HG02798 (cell line): ENCODE results near the gene HTATSF1.
A peak's percentile ranks its signal among the peaks of the same experiment; 100 is the strongest.

Source experiments
- ATAC-seq: cut with Tn5 transposase; IDR thresholded peaks from one replicate; pipeline ENCODE4 v1.9.1; 2021; ENCODE audit warnings: mild to moderate bottlenecking; ENCODE audit not compliant: unreplicated experiment, poor library complexity

Gene HTATSF1

GRCh38 chrX:136496186-136496763 is 1.1 kb upstream of the HTATSF1 start:
- no peak for ATAC-seq

GRCh38 chrX:136496764-136497555 is 432 bp upstream of the HTATSF1 start:
- peak; percentile 85 for ATAC-seq

DNA sequence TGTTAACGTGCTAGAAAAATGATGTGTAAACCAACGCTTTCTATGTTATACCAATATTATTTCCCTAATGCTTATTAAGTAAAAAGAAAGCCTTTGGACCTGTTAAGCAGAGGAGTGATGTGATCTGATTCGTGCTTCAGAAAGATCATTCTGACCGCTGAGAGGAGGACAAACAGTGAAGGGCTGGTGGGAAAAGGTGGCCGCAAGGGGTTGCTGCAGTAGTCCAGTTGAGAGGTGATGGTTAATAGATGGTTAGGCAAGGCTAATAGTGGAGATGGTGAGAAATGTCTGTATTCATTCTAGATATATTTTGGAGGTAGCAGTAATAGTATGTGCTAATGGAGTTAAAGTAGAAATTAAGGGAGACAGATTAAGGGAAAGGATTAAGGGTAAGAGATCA is 21.7 kb downstream of the HTATSF1 start:
- no peak for ATAC-seq

- ATAC-seq: no peak
These were observed 26.4 kb downstream of the HTATSF1 start for GRCh38 chrX:136523770-136524169.

DNA sequence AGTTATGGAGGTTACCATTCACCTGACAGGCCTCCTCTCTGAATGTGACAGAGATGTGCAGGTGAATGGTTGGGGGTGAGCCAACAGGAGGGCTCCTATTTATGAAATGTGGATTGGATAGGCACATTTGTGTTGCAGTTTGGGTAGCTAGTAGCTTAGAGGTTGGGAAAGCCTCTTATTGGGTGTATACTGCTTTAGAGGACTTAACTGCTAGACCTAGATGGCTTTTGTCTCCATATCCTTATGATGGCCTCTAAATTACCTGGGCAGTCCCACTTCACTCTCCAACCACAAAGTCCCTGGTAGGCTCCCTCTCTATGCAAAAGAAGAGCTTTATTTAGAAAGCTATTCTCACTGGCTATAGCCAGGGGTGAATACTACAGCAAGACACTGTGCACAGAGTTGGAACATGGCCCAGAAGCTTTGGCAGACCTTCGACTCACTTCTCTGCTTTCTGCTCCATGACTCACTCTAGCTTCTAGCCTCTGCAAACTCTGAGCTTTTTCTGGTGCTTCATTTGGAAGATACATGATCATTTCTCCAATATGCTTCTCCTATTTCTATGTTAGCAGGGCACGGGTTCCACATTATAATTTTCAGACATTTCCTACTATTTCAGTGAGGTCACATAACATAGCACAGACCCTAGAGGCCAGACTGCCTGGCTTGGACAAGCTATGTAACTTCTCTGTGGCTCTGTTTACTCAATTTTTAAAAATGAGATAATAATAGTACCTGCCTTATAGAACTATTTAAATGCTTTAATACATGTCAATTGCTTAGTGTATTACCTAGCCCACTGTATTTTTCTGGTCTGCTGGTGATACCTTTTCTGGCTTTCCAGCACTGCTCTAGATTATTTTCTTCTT is 28.6 kb downstream of the HTATSF1 start:
- no peak for ATAC-seq

- ATAC-seq: no peak
These were observed 31.4 kb downstream of the HTATSF1 start for GRCh38 chrX:136528645-136529315.

- ATAC-seq: no peak
These were observed 32.4 kb downstream of the HTATSF1 start for GRCh38 chrX:136529795-136530194.

DNA sequence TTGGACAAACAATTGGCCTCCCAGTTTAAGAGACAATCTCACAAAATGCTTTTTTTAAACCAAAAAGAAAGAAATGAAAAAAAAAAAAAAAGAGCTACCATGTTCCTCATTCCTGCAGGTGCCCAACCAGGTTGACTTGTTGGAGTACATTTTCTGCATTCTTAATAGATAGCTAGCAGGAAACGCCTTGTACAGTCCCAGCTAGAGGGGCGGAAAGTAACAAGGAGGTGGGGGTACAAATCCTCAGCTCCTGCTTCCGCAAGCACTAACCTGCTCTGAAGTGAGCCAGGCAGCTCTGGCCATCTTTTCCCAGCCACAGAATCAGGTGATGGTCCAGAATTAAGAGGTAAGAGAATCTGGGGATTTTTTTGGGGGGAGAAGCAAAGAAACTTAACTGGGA is 34.6 kb downstream of the HTATSF1 start, which contains the start of gene VGLL1:
Gene VGLL1 (plus strand): TSS at position 265 of the 400 bp plus-strand sequence. CDS start 3,806 bp downstream, outside the sequence.
- ATAC-seq: no peak

GRCh38 chrX:136534131-136534530 is 36.7 kb downstream of the HTATSF1 start:
- no peak for ATAC-seq

DNA sequence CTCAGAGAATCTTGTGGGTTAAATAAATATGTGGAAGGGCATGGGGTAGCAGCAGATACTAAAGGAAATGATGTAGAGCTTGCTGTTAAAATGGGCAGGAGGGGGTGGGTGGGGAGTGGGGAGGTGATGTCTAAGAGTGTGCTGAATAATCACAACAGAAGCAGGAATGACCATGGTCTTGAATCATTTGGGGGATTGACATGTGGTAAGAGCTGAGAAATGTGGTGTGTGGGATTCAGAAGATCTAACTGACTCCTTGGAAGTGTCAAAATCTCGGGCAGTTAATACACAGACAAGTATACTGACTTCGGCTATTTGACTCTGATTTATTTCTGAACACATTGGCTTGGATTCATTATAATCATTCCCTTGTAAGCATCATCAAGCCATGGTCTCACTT is 41.4 kb downstream of the HTATSF1 start:
- no peak for ATAC-seq

DNA sequence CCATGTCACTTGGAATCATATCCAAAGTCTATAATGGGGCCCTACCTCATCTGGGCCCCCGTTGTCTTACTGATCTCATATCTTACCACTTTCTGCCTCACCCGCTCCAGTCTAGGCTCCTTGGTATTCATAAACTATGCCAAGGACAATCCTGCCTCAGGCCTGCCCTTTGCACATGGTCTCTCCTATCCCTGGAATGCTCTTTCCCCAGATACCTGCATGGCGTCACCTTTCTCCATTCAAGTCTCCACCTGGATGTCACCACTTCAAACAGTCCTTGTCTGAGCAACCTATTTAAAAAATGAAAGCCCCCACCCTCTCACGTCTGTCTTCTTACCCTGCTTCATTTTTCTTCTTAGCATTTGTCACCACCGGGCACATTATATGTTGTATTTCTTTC is 42.8 kb downstream of the HTATSF1 start:
- no peak for ATAC-seq

DNA sequence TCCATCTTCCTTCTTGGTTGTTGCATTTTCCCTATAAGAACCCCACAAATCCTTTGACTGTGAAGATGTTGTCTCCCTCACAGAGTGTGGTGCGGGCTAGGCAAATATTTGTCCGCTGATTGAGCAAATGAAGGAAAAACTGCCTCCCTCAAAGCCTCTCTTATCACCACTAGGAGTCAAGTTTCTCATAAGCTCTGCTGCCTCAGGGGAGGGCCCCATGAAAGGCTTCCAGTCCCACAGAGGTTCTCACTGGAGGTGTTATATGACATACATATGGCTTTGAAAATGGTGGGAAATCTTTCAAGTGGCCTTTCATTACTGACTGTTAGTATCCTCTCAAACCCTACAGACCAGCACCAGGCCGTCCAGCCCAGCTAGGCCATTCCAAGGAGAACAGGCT is 43.9 kb downstream of the HTATSF1 start:
- ATAC-seq: no peak

DNA sequence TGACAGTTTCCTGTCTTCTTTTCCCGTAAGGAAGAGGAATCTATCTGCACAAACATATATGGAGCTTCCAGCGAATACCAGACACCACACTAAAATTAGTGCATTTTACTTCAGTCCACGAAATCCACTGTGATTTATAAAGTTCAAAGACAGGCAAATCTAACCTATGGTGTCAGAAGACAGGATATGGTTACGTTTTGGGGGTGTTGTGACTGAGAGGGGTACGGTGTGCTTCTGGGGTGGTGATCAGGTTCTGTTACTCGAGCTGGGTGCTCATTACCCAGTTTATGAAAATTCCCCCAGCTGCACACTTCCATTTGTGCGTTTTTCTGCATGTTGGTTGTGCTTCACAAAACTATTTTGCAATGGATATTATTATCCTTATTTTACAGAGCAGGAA is 44.9 kb downstream of the HTATSF1 start:
- ATAC-seq: no peak

DNA sequence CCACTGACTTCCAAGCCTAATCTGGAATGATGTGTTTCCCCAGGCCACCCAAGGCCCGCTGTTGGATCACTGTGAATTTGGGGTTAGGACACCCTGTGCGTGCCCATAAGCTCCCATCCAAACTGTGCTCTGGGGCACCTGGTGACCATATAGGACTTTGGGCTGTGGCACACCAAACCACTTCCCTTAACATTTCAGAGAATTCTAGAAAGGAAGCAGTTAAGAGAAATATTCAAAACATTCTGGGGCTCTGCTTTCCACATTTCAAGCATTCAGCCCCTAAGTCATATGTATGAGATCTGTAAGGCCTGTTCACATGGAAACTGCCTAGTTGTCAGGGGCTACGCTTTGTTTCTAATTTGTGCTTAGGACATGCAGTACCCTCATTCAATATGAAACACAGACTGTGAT is 49.0 kb downstream of the HTATSF1 start:
- no peak for ATAC-seq

DNA sequence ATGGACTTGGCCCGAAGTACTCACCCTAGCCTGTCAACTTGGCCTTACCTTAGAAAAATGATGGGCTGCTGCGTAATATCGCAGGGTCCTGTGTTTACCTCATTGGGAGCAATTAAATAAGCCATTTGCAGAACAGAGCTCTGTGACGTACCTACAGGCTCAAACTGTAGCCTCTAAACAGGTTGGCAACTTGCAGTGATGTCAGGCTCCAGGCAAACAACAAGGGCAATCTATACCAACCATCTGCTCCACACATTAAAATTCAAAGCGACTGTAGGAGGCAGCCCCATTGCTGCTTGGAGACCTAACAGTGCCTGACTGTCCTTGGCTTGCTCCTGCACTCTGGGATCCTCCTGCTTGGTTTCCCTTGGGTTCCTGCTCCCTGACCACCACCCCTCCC is 51.8 kb downstream of the HTATSF1 start:
- no peak for ATAC-seq

DNA sequence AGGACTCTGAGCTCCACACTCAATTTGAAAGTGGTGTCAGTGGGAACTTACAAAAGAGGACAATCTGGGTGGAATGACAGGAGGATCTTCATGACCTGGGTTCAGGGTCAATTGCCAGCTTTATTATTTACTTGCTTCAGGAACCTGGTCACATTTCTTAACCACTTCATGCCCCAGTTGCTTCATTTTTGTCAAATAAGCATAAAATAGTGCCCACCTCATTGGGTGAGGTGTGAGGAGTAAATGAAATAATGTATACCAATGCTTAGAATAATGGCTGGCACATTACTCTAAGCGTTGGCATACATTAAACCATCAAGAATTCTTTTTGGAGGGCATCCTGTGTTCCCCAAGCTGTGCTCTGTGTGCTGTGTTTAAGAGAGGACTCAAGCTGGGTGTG is 54.0 kb downstream of the HTATSF1 start:
- no peak for ATAC-seq

DNA sequence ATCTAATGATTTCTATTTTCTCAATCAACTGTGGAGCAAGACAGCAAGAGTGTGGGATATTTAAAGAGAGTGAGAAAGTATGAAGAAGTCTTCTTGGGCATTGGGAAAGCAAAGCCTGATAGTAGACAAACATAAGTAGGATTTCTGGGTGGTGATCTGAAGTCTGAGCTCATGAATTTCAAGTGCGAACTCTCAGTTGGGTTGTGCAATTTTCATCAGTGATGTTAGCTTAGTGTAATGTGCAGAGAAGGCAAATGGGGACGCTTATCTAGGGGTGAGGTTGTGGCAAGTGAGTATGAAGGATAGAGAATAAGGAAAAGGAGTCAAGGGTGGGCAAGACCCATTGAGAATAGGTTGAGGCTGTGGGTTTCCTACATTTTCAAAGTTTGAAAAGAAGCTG is 58.3 kb downstream of the HTATSF1 start:
- ATAC-seq: no peak
